Astrocyte of the cerebellum (primary cell): ENCODE results near the gene ZNF678.
"Not testable (repeated sequence)": the region's sequence is repeated elsewhere in the genome, so short reads cannot be mapped to it uniquely, and the experiment has no call there.

Source experiments
- DNase-seq: peaks from one replicate; pipeline ENCODE4 v3.0.0-alpha.2; 2011; ENCODE audit warnings: low read depth
- H3K4me3 ChIP-seq: 2 replicates; pipeline ENCODE4 v1.5.1; 2011; ENCODE audit warnings: mild to moderate bottlenecking, low read depth, low read length, moderate library complexity
- in situ Hi-C: cut with HindIII; loops from 2 replicates; pipeline ENCODE4 v1.10.0; 2017; ENCODE audit warnings: low sequenced_read_pairs
- TF ChIP-seq, protein P1 (sequence below): IDR thresholded peaks from 2 replicates; pipeline ENCODE4 v1.5.1; 2012; ENCODE audit warnings: low read length, low read depth, moderate library complexity, mild to moderate bottlenecking; ENCODE audit errors: missing control alignments

ZNF678 gene

DNA sequence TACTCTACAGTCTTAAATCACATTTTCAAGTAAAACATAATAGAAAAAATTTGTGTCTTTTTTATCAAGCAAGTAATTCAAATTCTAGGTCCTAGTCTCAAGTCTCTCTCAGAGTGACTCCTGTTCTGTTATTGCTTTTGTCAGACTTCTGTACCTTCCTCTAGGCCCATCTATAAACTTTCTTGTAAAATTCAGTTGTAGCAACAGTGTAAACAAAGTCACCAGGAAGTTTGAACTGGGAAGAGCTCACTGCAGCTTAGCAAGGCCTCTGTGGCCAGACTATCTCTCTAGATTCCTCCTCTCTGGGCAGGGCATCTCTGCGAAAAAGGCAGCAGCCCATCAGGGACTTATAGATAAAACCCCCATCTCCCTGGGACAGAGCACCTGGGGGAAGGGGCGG, 13.5 kb upstream of the ZNF678 start:
- no peak for DNase-seq
- no peak overlapping the region for H3K4me3 ChIP-seq
- TF ChIP-seq, protein P1, sequence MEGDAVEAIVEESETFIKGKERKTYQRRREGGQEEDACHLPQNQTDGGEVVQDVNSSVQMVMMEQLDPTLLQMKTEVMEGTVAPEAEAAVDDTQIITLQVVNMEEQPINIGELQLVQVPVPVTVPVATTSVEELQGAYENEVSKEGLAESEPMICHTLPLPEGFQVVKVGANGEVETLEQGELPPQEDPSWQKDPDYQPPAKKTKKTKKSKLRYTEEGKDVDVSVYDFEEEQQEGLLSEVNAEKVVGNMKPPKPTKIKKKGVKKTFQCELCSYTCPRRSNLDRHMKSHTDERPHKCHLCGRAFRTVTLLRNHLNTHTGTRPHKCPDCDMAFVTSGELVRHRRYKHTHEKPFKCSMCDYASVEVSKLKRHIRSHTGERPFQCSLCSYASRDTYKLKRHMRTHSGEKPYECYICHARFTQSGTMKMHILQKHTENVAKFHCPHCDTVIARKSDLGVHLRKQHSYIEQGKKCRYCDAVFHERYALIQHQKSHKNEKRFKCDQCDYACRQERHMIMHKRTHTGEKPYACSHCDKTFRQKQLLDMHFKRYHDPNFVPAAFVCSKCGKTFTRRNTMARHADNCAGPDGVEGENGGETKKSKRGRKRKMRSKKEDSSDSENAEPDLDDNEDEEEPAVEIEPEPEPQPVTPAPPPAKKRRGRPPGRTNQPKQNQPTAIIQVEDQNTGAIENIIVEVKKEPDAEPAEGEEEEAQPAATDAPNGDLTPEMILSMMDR: no peak
- in situ Hi-C loops: no loop called here

DNA sequence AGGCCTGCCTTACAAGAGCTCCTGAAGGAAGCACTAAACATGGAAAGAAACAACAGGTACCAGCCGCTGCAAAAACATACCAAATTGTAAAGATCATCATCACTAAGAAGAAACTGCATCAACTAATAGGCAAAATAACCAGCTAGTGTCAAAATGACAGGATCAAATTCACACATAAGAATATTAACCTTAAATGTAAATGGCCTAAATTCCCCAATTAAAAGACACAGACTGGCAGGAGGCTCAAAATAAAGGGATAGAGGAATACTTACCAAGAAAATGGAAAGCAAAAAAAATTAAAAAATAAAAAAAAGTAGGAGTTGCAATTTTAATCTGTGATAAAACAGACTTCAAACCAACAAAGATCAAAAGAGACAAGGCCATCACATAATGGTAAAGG, 11.5 kb upstream of the ZNF678 start:
- H3K4me3 ChIP-seq, DNase-seq, in situ Hi-C loops: not testable (repeated sequence)

DNA sequence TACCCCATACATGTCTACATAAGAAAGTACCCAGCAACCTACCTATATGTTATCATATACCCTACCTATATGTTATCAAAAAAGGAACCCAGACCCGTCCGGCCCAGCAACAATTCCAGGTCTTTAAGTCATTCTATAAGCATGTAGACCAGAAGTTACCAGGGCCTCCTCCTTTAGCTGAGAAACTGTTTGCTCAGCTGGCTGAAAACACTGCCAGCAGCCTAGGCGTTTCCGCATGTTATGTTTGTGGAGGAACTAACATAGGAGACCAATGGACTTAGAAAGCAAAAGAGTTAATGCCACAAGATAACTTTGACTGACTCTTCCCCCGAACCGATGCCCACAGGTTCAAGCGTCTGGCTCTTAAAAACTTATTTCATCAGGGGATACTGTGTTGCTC, 7.1 kb upstream of the ZNF678 start:
- H3K4me3 ChIP-seq: no peak overlapping the region
- DNase-seq: no peak
- TF ChIP-seq, protein P1: no peak
- in situ Hi-C loops: no loop called here

DNA sequence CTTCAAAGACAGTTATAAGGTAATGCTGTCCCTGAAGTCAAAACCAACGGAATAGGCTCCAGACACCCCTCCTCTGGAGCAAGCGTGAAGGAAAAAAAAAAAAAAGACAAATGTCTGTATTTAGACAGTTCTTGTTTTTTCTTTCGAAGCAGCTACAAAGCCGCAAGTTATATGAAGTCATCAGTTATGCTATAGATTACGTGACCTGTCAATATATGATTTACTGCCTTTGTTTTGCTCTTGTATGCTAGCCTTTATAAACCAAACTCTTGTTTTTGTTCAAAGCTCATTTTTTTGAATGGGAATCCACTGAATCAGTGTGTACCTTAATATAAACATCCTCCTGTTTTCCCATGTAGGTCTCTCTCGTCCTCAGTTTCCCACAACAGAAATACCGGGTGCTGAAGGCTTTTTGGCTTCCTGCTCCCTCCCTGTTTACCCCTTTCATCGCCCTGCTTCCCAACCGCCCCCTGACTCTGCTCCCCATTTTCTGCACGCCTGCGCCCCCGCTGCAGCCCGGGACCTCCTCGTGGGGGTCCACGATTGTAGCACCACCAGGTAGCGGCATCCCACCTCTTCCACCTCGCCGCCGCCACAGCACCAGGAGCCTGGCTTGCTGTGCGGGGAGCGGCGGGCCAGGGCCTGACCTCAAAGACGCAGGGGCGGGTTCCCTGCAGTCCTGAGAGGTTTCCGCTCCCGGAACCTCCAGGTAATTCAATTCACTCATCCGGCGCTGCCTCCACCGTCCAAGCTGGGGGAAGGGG, 5.2 kb upstream of the ZNF678 start:
- no peak overlapping the region for H3K4me3 ChIP-seq
- no peak for DNase-seq
- TF ChIP-seq, protein P1: no peak
- in situ Hi-C loops: no loop called here

DNA sequence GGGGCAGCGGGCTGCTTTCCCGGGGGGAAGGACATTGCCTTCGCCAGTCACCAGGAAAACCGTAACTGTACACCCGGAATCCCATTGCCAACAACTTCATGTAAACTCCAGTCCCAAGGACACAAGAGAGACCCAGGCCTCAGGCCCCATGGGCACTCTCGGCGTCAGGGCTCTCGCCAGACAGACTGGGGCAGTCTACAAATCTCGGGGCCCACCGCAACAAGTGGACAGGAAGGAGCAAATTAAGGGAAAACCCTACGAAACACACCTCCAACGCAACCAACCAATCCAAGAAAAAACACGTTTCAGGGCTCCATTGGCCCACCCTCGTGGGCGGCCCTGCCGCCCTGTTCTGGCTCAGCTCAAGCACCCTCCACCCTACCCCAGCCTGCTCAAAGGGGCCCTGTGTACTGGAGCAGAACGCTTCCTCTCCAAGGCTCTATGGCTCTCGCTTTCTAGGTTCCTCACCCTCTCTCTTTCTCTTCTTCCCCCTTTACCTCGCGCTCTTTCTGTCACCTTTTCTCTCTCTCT, 4.6 kb upstream of the ZNF678 start:
- H3K4me3 ChIP-seq: no peak overlapping the region
- no peak for DNase-seq
- TF ChIP-seq, protein P1: no peak
- in situ Hi-C loops: no loop called here

DNA sequence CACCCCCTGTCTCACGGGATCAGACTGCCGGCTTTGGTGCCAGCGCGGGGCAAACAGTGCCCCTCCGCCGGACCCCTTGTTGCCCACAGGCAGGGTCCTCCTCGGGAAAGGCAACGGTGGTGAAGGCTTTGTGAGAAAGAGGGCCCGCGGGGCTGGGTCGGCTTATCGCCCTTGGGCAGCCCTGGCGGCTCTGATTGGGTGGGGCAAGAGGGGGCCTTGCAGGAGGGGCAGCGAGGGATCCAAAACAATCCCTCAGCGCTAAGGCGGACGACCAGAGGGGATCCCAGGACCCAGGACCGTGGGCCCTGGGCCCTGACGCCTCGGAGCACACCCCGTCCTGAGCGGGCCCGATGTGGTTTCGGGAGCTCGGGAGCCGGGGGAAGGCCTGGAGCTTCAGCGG, 3.9 kb upstream of the ZNF678 start:
- in situ Hi-C loops: no loop called here
- TF ChIP-seq, protein P1: no peak
- H3K4me3 ChIP-seq: no peak overlapping the region
- DNase-seq: no peak

DNA sequence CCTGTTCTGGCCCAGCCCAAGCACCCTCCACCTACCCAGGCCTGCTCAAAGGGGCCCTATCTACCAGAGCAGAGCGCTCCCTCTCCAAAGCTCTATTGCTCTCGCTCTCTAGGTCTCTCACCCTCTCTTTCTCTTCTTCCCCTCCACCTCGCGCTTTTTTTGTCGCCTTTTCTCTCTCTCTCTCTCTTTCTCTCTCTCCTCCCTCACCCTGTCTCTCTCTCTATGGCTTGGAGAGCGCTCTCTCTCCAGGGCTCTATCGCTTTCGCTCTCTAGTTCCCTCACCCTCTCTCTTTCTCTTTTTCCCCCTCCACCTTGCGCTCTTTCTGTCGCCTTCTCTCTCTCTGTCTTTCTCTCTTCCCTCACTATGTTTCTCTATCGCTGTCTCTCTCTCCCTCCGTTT, 3.4 kb upstream of the ZNF678 start:
- in situ Hi-C loops: loop anchor here (5.0 kb wide), 1 partner anchor 93 kb away; no protein-coding TSS in a partner anchor
- TF ChIP-seq, protein P1: no peak
- no peak overlapping the region for H3K4me3 ChIP-seq
- no peak for DNase-seq
